OCI-LY3 (cell line): ENCODE measurements around the gene GRIN3A.

Experiments
- H2AFZ ChIP-seq: fragments of 200-600, 300-600 bp; shearing (Covaris generic); 2 replicates; pipeline ENCODE4 v1.6.0; 2014; ENCODE audit warnings: antibody characterized with exemption, low read depth, low read length
- H3K27ac ChIP-seq: fragments of 200-600, 300-600 bp; sonication (generic); 2 replicates; pipeline ENCODE4 v1.5.1; 2014; ENCODE audit warnings: mild to moderate bottlenecking, low read length, moderate library complexity, mixed read lengths
- H3K27me3 ChIP-seq: fragments of 200-600, 300-600 bp; sonication (generic); 2 replicates; pipeline ENCODE4 v1.6.1; 2014; ENCODE audit warnings: low read depth, low read length, mixed read lengths
- H3K36me3 ChIP-seq: fragments of 200-600, 300-600 bp; sonication (generic); replicated peaks from 2 replicates; pipeline ENCODE3; 2014; ENCODE audit warnings: low read depth, low read length, mixed read lengths
- H3K4me1 ChIP-seq: fragments of 300-600, 200-600 bp; sonication (generic); 2 replicates; pipeline ENCODE4 v1.6.1; 2014; ENCODE audit warnings: low read length, mixed read lengths
- H3K4me2 ChIP-seq: fragments of 200-600, 300-600 bp; sonication (generic); 2 replicates; pipeline ENCODE4 v1.6.1; 2014; ENCODE audit warnings: low read length, mixed read lengths
- H3K4me3 ChIP-seq: fragments of 300-600, 200-600 bp; sonication (generic); 2 replicates; pipeline ENCODE4 v1.5.1; 2014; ENCODE audit warnings: antibody characterized with exemption, mild to moderate bottlenecking, low read length, moderate library complexity
- H3K79me2 ChIP-seq: fragments of 300-600, 200-600 bp; shearing (Covaris generic); 2 replicates; pipeline ENCODE4 v1.6.1; 2014; ENCODE audit warnings: mild to moderate bottlenecking, low read length, mixed read lengths
- H3K9ac ChIP-seq: fragments of 300-600, 200-600 bp; shearing (Covaris generic); 2 replicates; pipeline ENCODE4 v1.6.0; 2014; ENCODE audit warnings: mild to moderate bottlenecking, low read length, moderate library complexity
- H3K9me3 ChIP-seq: fragments of 200-600, 300-600 bp; shearing (Covaris generic); 2 replicates; pipeline ENCODE4 v1.6.1; 2014; ENCODE audit warnings: low read length, mixed read lengths; ENCODE audit not compliant: insufficient read depth
- H4K20me1 ChIP-seq: fragments of 200-600, 300-600 bp; sonication (generic); 2 replicates; pipeline ENCODE4 v1.6.1; 2016; ENCODE audit warnings: low read length, mixed read lengths; ENCODE audit not compliant: insufficient read depth
- CTCF ChIP-seq: fragments of 200-600, 300-600 bp; sonication (generic); IDR thresholded peaks from 2 replicates; pipeline ENCODE4 v1.5.1; 2014; ENCODE audit warnings: antibody characterized with exemption, low read length, low read depth
- EZH2phosphoT487 ChIP-seq: fragments of 200-600 bp; shearing (Covaris generic); IDR thresholded peaks from 2 replicates; pipeline ENCODE4 v1.6.1; 2018; ENCODE audit warnings: antibody characterized with exemption, mixed run types, low read depth

The GRIN3A gene

DNA sequence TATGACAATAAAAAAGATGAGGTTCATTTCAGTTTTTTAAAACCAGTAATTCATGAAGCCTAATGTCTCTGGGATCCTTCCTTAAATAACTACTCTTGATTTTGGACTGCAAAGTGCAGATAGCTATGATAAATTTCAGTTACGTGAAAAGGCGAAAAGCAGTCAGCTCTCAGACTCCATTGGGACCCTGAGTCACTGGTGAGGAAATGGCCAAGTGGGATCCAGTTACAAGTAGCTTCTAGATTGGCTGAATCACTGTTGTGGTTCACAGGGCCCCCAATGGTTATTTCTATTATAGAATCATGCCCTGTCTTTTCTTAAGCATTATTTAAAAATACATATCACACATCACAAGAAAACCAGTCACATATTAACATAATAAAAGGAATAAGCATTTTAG, 112.6 kb downstream of the GRIN3A start:
- H3K27me3 ChIP-seq = no peaks in the 10 kb centered on the region
- H3K9ac ChIP-seq = no peak overlapping the region
- H3K4me1 ChIP-seq = no peaks in the 10 kb centered on the region
- no peak overlapping the region for H2AFZ ChIP-seq
- H3K27ac ChIP-seq = no peak overlapping the region
- H3K36me3 ChIP-seq = no peaks in the 10 kb centered on the region
- H3K4me3 ChIP-seq = no peak overlapping the region
- H3K79me2 ChIP-seq = no peaks in the 10 kb centered on the region
- TF ChIP-seq CTCF (no peak), EZH2phosphoT487 (no peak)
- no peaks in the 10 kb centered on the region for H4K20me1 ChIP-seq
- H3K4me2 ChIP-seq = no peak overlapping the region
- H3K9me3 ChIP-seq = no peaks in the 10 kb centered on the region

GRCh38 chr9:101620452-101620851, 118.0 kb downstream of the GRIN3A start:
- Histone ChIP-seq H3K27me3 (no peaks in the 10 kb centered on the region), H3K36me3 (no peaks in the 10 kb centered on the region), H3K4me2 (no peak overlapping the region)

DNA sequence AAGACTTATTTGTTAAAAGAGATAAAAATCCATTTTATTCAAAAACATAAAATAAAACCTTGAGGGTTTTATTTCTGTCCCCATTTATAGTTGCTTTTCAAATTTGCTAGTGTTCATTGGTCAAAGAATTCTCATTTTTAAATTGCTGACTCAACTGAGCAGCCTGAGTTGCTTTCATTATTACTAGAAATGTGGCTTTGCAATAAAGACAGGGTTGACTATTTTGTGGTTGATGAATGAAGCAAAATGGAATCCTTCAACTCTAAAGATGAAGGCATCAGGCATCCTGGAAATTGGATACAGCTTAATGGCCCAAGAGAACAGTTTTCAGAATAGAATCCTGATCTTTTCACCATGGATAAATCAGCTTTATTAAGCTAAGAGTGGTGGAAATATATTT, 119.7 kb downstream of the GRIN3A start:
- H3K79me2 ChIP-seq = no peaks in the 10 kb centered on the region
- H4K20me1 ChIP-seq = no peaks in the 10 kb centered on the region
- H3K27ac ChIP-seq = no peak overlapping the region
- H2AFZ ChIP-seq = no peak overlapping the region
- no peak overlapping the region for H3K4me3 ChIP-seq
- TF ChIP-seq CTCF (no peak), EZH2phosphoT487 (no peak)
- no peaks in the 10 kb centered on the region for H3K36me3 ChIP-seq
- no peaks in the 10 kb centered on the region for H3K27me3 ChIP-seq
- H3K4me1 ChIP-seq = peaks cover 10% of the 10 kb centered on the region
- H3K4me2 ChIP-seq = 0 out of 2 replicates have a peak overlapping the region, but pooled peaks have one; percentile 11
- no peak overlapping the region for H3K9ac ChIP-seq
- no peaks in the 10 kb centered on the region for H3K9me3 ChIP-seq

More at GRCh38 chr9:101620452-101620851, 118.0 kb downstream of the GRIN3A start:
- H3K79me2 ChIP-seq = no peaks in the 10 kb centered on the region
- H3K4me1 ChIP-seq = peaks cover 10% of the 10 kb centered on the region
- H3K4me3 ChIP-seq = no peak overlapping the region
- H3K9me3 ChIP-seq = no peaks in the 10 kb centered on the region
- TF ChIP-seq EZH2phosphoT487 (no peak), CTCF (no peak)
- no peaks in the 10 kb centered on the region for H4K20me1 ChIP-seq
- no peak overlapping the region for H3K9ac ChIP-seq
- no peak overlapping the region for H3K27ac ChIP-seq
- H2AFZ ChIP-seq = no peak overlapping the region

- TF ChIP-seq EZH2phosphoT487 = no peak
- no peak for TF ChIP-seq CTCF
- H4K20me1 ChIP-seq = no peaks in the 10 kb centered on the region
- H2AFZ ChIP-seq = no peak overlapping the region
Observed at GRCh38 chr9:101605547-101605946, 132.9 kb downstream of the GRIN3A start.

More at GRCh38 chr9:101605547-101605946, 132.9 kb downstream of the GRIN3A start:
- Histone ChIP-seq H3K4me3 (no peak overlapping the region), H3K36me3 (no peaks in the 10 kb centered on the region), H3K4me2 (no peak overlapping the region), H3K27me3 (peaks cover 4% of the 10 kb centered on the region; the same call in 1 of the 2 replicates), H3K27ac (no peak overlapping the region), H3K9me3 (no peaks in the 10 kb centered on the region), H3K79me2 (no peaks in the 10 kb centered on the region), H3K9ac (no peak overlapping the region), H3K4me1 (peaks cover 9% of the 10 kb centered on the region; the same call in 1 of the 2 replicates)
